CD8-positive, alpha-beta memory T cell (primary cell): ENCODE data around the gene MAPK13. TPM values are rescaled to one million over a fixed set of nuclear protein-coding genes. Genes with fewer than 3 reads are reported as not detected.

ENCODE experiments used
- CTCF ChIA-PET: fragments of 350-600 bp; sonication (Branson Sonifier 250); formaldehyde crosslinking; loops from one replicate; lab custom pipeline; 2021; ENCODE audit warnings: antibody characterized with exemption; lab: Charles Lee
- POLR2A ChIA-PET: fragments of 350-600 bp; sonication (Branson Sonifier 250); formaldehyde crosslinking; loops from one replicate; lab custom pipeline; 2021; ENCODE audit warnings: antibody characterized with exemption; lab: Charles Lee
- DNase-seq, 5 donors: peaks; one replicate each; pipeline versions ENCODE4 v3.0.0 to v3.0.0-alpha.2; 2020 to 2022; ENCODE audit warnings: mixed read lengths in 1 of 5
- H3K27ac ChIP-seq: one replicate; pipeline ENCODE4 v1.7.0; 2013; ENCODE audit warnings: low read depth, mild to moderate bottlenecking, low read length, moderate library complexity
- H3K27me3 ChIP-seq: 2 replicates; pipeline ENCODE4 v1.7.0; 2013; ENCODE audit warnings: low read length, mild to moderate bottlenecking; ENCODE audit not compliant: insufficient read depth, poor library complexity, severe bottlenecking
- H3K36me3 ChIP-seq: 2 replicates; pipeline ENCODE4 v1.7.0; 2013; ENCODE audit warnings: mild to moderate bottlenecking, low read length, moderate library complexity; ENCODE audit not compliant: insufficient read depth
- H3K4me1 ChIP-seq: 2 replicates; pipeline ENCODE4 v1.7.0; 2013; ENCODE audit warnings: mild to moderate bottlenecking, low read length, moderate library complexity; ENCODE audit not compliant: insufficient read depth
- H3K4me3 ChIP-seq: 2 replicates; pipeline ENCODE4 v1.7.0; 2013; ENCODE audit warnings: mild to moderate bottlenecking, low read length
- H3K9me3 ChIP-seq: 2 replicates; pipeline ENCODE4 v1.7.0; 2013; ENCODE audit warnings: mild to moderate bottlenecking, low read length
- H3K27ac Mint-ChIP-seq, 8 donors: one replicate each; pipeline ENCODE4 v1.8.0; 2020 to 2021; ENCODE audit warnings: mixed read lengths in 8 of 8, mild to moderate bottlenecking in 6 of 8, inconsistent platforms in 3 of 8, moderate library complexity in 3 of 8
- H3K27me3 Mint-ChIP-seq, 2 donors: one replicate each; pipeline ENCODE4 v1.8.0; 2020 to 2021; ENCODE audit warnings: mixed read lengths in 2 of 2, mild to moderate bottlenecking in 1 of 2, moderate library complexity in 1 of 2
- H3K36me3 Mint-ChIP-seq, 3 donors: one replicate each; pipeline ENCODE4 v1.8.0; 2020 to 2021; ENCODE audit warnings: mixed read lengths in 3 of 3, inconsistent platforms in 1 of 3, mild to moderate bottlenecking in 1 of 3
- H3K4me1 Mint-ChIP-seq, 3 donors: one replicate each; pipeline ENCODE4 v1.8.0; 2020 to 2021; ENCODE audit warnings: mixed read lengths in 3 of 3, inconsistent platforms in 1 of 3, mild to moderate bottlenecking in 1 of 3
- H3K4me3 Mint-ChIP-seq, 7 donors: one replicate each; pipeline ENCODE4 v1.8.0; 2020 to 2021; ENCODE audit warnings: mixed read lengths in 7 of 7, mild to moderate bottlenecking in 6 of 7, moderate library complexity in 4 of 7, inconsistent platforms in 2 of 7
- H3K9me3 Mint-ChIP-seq, 5 donors: one replicate each; pipeline ENCODE4 v1.8.0; 2020 to 2022; ENCODE audit warnings: mixed read lengths in 5 of 5, mild to moderate bottlenecking in 3 of 5, moderate library complexity in 2 of 5, inconsistent platforms in 1 of 5
- polyA plus RNA-seq: library from polyadenylated mRNA; unstranded; fragments of 300-500 nt; fragmentation: Illumina TruSeq; gene quantifications from one replicate; pipeline ENCODE4 v1.2.3, GENCODE V29; 2021
- total RNA-seq, 2 experiments: library from RNA; stranded (reverse); gene quantifications; one replicate each; pipeline ENCODE4 v1.2.3, GENCODE V29; 2021

MAPK13 gene
- total and polyA plus RNA-seq, 3 experiments from 2014 or later, result 46.4 to 77.3 (median 75.7) TPM

DNA sequence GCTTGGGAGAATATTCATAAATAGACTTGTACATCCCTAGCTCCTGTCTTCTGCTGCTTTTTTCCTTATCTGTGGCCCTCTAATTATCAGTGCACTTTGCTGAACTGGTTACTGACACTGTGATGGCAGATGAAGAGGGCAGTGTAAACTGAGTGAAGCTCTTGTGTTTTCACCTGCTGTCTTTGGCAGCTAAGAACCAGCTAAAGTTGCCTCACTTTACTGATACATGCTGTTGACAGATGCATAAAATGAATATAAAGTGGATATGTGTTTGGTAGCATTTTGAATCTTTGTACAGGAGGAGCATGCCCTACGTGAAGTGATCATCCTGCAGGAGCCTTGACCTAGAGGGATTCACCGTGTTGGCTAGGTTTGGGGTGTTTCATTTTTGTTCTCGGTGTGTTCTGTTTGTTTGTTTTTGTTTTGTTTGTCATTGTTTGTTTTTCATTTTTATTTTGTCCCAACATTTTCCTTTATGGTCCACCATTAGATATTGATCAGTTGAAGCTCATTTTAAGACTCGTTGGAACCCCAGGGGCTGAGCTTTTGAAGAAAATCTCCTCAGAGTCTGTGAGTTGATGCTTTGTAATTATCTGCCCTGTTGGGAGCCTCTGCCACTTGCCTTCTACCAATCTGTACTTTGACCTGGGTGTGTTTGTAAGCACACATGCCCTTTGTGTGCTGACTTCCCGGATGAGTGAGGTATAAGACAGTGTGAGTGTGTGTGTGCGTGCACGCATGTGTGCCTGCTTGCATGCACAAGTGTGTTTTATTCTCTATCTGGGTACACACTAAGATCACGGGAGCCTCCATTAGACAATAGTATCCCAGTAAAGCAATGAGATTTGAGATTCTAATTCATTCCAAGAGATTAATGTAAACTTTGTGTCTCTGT lies 34.6 kb upstream of the MAPK13 start:
- Histone ChIP-seq H3K36me3 (peaks cover 4% of the 10 kb centered on the region), H3K9me3 (no peaks in the 10 kb centered on the region), H3K4me3 (no peak overlapping the region), H3K27ac (no peak overlapping the region), H3K27me3 (no peaks in the 10 kb centered on the region), H3K4me1 (peaks cover 35% of the 10 kb centered on the region)
- Mint-ChIP-seq H3K4me3 (no peak overlapping the region), H3K27ac (peak overlapping the region; percentile 29 to 88 (median 63)), H3K27me3 (no peaks in the 10 kb centered on the region), H3K36me3 (peaks cover 0 to 38% (median 2%) of the 10 kb centered on the region in 3 donors), H3K4me1 (peaks cover 41 to 55% (median 42%) of the 10 kb centered on the region in 3 donors), H3K9me3 (no peaks in the 10 kb centered on the region)
- CTCF ChIA-PET, result interaction anchor here (0.7 to 4.4 kb wide), 31 partner anchors 9 to 693 kb away, joined by 3 to 81 read pairs (median 5); partner anchors contain the start of genes BRPF3 and MAPK14
- DNase-seq, result no peak
- POLR2A ChIA-PET, result interaction anchor here (1.1 to 2.3 kb wide), 2 partner anchors 25 to 68 kb away, joined by 10 to 22 read pairs; partner anchors contain the start of gene MAPK14

GRCh38 chr6:36098253-36098919 lies 31.9 kb upstream of the MAPK13 start:
- CTCF ChIA-PET, result interaction anchor here (4.4 kb wide), 1 partner anchor 71 kb away, joined by 81 read pairs; the partner anchor contains the start of gene MAPK14
- no peaks in the 10 kb centered on the region for H3K27me3 ChIP-seq
- peaks cover 0 to 35% (median 2%) of the 10 kb centered on the region in 3 donors for H3K36me3 Mint-ChIP-seq
- peaks cover under 1% of the 10 kb centered on the region for H3K36me3 ChIP-seq
- H3K27me3 Mint-ChIP-seq, result no peaks in the 10 kb centered on the region
- DNase-seq, result no peak
- peaks cover 58 to 70% (median 63%) of the 10 kb centered on the region in 3 donors for H3K4me1 Mint-ChIP-seq
- POLR2A ChIA-PET, result no interaction called here
- H3K4me3 Mint-ChIP-seq, result peak overlapping the region in 2 of 7 donors; percentile 76 to 78
- peak overlapping the region in 7 of 8 donors; percentile 70 to 96 (median 87) for H3K27ac Mint-ChIP-seq
- no peaks in the 10 kb centered on the region for H3K9me3 Mint-ChIP-seq
- H3K4me3 ChIP-seq, result no peak overlapping the region
- H3K4me1 ChIP-seq, result peaks cover 45% of the 10 kb centered on the region
- H3K27ac ChIP-seq, result no peak overlapping the region
- H3K9me3 ChIP-seq, result no peaks in the 10 kb centered on the region

- peaks cover 45% of the 10 kb centered on the region for H3K4me1 ChIP-seq
- no peak overlapping the region for H3K27ac ChIP-seq
- no peaks in the 10 kb centered on the region for H3K27me3 ChIP-seq
- peaks cover 4% of the 10 kb centered on the region for H3K36me3 ChIP-seq
- Mint-ChIP-seq H3K27me3 (no peaks in the 10 kb centered on the region), H3K4me1 (peaks cover 62 to 72% (median 68%) of the 10 kb centered on the region in 3 donors), H3K4me3 (peak overlapping the region; percentile 32 to 86 (median 76)), H3K36me3 (peaks cover 0 to 42% (median 6%) of the 10 kb centered on the region in 3 donors), H3K27ac (peak overlapping the region; percentile 65 to 96 (median 90)), H3K9me3 (no peaks in the 10 kb centered on the region)
- ChIA-PET POLR2A (interaction anchor here (0.5 to 1.2 kb wide), 2 partner anchors 33 to 126 kb away, joined by 3 to 4 read pairs; no protein-coding TSS in a partner anchor), CTCF (interaction anchor here (1.3 to 2.0 kb wide), 2 partner anchors 11 to 71 kb away, joined by 3 to 8 read pairs; partner anchors contain the start of gene MAPK14)
- peak in 1 of 5 donors; percentile 27 for DNase-seq
- peak overlapping the region; percentile 12 for H3K4me3 ChIP-seq
- no peaks in the 10 kb centered on the region for H3K9me3 ChIP-seq
Measured at GRCh38 chr6:36098920-36099647, 31.2 kb upstream of the MAPK13 start.

DNA sequence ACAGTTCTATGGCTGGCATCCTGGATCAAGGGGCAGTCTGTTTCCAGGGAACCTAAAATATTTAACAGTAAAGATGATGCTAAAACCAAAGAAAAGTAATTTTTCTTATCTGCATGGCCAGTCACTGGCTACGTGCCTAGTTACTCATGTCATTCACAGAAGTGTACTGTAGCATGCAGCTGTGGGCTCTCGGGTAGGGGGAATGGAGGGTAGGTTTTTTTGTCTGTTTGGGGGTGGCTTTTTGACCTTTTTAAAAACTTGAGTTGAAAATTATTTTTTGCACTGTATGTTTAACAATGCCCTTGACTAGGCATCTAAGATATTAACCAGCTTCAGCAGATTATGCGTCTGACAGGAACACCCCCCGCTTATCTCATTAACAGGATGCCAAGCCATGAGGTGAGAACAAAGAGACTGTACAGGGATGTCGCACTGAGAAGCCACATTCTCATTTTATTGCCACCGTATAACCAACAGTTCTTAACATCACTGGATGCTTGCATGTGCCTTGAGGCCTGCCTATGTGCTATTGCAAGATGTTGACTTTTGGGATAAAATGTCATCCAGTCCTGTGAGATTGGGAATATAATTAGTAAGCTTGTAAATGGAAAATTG lies 30.3 kb upstream of the MAPK13 start:
- DNase-seq, result peak in 4 of 5 donors; percentile 16 to 69 (median 66)
- H3K9me3 ChIP-seq, result no peaks in the 10 kb centered on the region
- Mint-ChIP-seq H3K9me3 (no peaks in the 10 kb centered on the region), H3K27me3 (no peaks in the 10 kb centered on the region), H3K4me3 (peak overlapping the region; percentile 32 to 86 (median 76)), H3K27ac (peak overlapping the region; percentile 65 to 96 (median 90)), H3K36me3 (peaks cover 0 to 49% (median 6%) of the 10 kb centered on the region in 3 donors), H3K4me1 (peaks cover 57 to 68% (median 63%) of the 10 kb centered on the region in 3 donors)
- ChIA-PET POLR2A (interaction anchor here (1.2 to 1.4 kb wide), 3 partner anchors 21 to 71 kb away, joined by 3 to 13 read pairs (median 4); no protein-coding TSS in a partner anchor), CTCF (interaction anchor here (1.3 to 6.2 kb wide), 5 partner anchors 11 to 95 kb away, joined by 3 to 33 read pairs (median 4); partner anchors contain the start of gene MAPK14)
- peaks cover 40% of the 10 kb centered on the region for H3K4me1 ChIP-seq
- H3K27me3 ChIP-seq, result no peaks in the 10 kb centered on the region
- peaks cover 4% of the 10 kb centered on the region for H3K36me3 ChIP-seq
- peak overlapping the region; percentile 12 for H3K4me3 ChIP-seq
- H3K27ac ChIP-seq, result no peak overlapping the region

GRCh38 chr6:36101691-36102090 lies 28.6 kb upstream of the MAPK13 start:
- H3K27me3 Mint-ChIP-seq, result no peaks in the 10 kb centered on the region
- no peaks in the 10 kb centered on the region for H3K27me3 ChIP-seq
- no peaks in the 10 kb centered on the region for H3K9me3 Mint-ChIP-seq
- POLR2A ChIA-PET, result interaction anchor here (0.7 to 0.9 kb wide), 2 partner anchors 9 to 38 kb away, joined by 3 read pairs; no protein-coding TSS in a partner anchor
- H3K27ac ChIP-seq, result no peak overlapping the region
- H3K4me1 ChIP-seq, result peaks cover 32% of the 10 kb centered on the region
- peak overlapping the region in 7 of 8 donors; percentile 21 to 87 (median 47) for H3K27ac Mint-ChIP-seq
- peaks cover 0 to 51% (median 6%) of the 10 kb centered on the region in 3 donors for H3K36me3 Mint-ChIP-seq
- H3K36me3 ChIP-seq, result peaks cover 4% of the 10 kb centered on the region
- no peak for DNase-seq
- no peak overlapping the region for H3K4me3 ChIP-seq
- H3K9me3 ChIP-seq, result no peaks in the 10 kb centered on the region
- H3K4me1 Mint-ChIP-seq, result peaks cover 49 to 62% (median 54%) of the 10 kb centered on the region in 3 donors
- H3K4me3 Mint-ChIP-seq, result no peak overlapping the region
- CTCF ChIA-PET, result interaction anchor here (1.1 to 6.2 kb wide), 3 partner anchors 9 to 25 kb away, joined by 3 to 33 read pairs (median 3); no protein-coding TSS in a partner anchor

GRCh38 chr6:36102853-36103252 lies 27.5 kb upstream of the MAPK13 start:
- POLR2A ChIA-PET, result interaction anchor here (1.0 kb wide), 1 partner anchor 18 kb away, joined by 8 read pairs; no protein-coding TSS in a partner anchor
- Mint-ChIP-seq H3K27ac (peak overlapping the region in 6 of 8 donors; percentile 47 to 89 (median 77)), H3K4me3 (no peak overlapping the region)

More at GRCh38 chr6:36102853-36103252, 27.5 kb upstream of the MAPK13 start:
- Histone ChIP-seq H3K36me3 (peaks cover 8% of the 10 kb centered on the region), H3K4me3 (no peak overlapping the region), H3K9me3 (no peaks in the 10 kb centered on the region), H3K4me1 (peaks cover 38% of the 10 kb centered on the region), H3K27me3 (no peaks in the 10 kb centered on the region), H3K27ac (no peak overlapping the region)
- Mint-ChIP-seq H3K36me3 (peaks cover 4 to 51% (median 6%) of the 10 kb centered on the region in 3 donors), H3K27me3 (no peaks in the 10 kb centered on the region), H3K4me1 (peaks cover 49 to 61% (median 56%) of the 10 kb centered on the region in 3 donors), H3K9me3 (no peaks in the 10 kb centered on the region)
- DNase-seq, result no peak
- CTCF ChIA-PET, result interaction anchor here (1.8 to 6.2 kb wide), 3 partner anchors 7 to 75 kb away, joined by 9 to 33 read pairs (median 18); partner anchors contain the start of gene MAPK14
